H1 (cell line): Measurements from ENCODE around the gene YPEL2. TPM values are rescaled to one million over a fixed set of nuclear protein-coding genes. Genes with fewer than 3 reads are reported as not detected.

ENCODE experiments used
- CTCF ChIP-seq, 3 experiments: IDR thresholded peaks; 1 replicate in 2 of 3; 2 replicates in 1 of 3; pipeline versions ENCODE4 v1.5.1 to v1.6.1; 2011; ENCODE audit warnings: low read length in 3 of 3, mild to moderate bottlenecking in 3 of 3, inconsistent platforms in 2 of 3, low read depth in 1 of 3, moderate library complexity in 1 of 3; ENCODE audit not compliant: insufficient read depth in 1 of 3; ENCODE audit errors: control extremely low read depth in 1 of 3
- SAP30 ChIP-seq: fragments of 300-600 bp; sonication (generic); IDR thresholded peaks from 2 replicates; pipeline ENCODE4 v1.7.1; 2012; ENCODE audit warnings: low read length, moderate library complexity, mild to moderate bottlenecking, inconsistent platforms; ENCODE audit not compliant: insufficient read depth, insufficient replicate concordance
- TAF7 ChIP-seq: optimal IDR thresholded peaks from 2 replicates; pipeline ENCODE3; 2011; ENCODE audit warnings: low read depth, mild to moderate bottlenecking, inconsistent platforms, low read length, moderate library complexity, borderline replicate concordance
- polyA plus RNA-seq, 7 experiments: library from polyadenylated mRNA; depleted of rRNA in 3 of 7; stranded (reverse) in 5 of 7; unstranded in 2 of 7; fragments of >200 nt in 5 of 7; fragments of 200-250 nt in 2 of 7; gene quantifications; 1 replicate in 5 of 7; 2 replicates in 1 of 7; 4 replicates in 1 of 7; pipeline versions ENCODE4 v1.2.1 to v1.2.3, GENCODE V29; 2011 to 2013; ENCODE audit warnings: missing spikeins in 2 of 7, mixed read lengths in 2 of 7
- total RNA-seq: library from RNA; stranded (reverse); fragmentation: NEBNext Ultra II Directional; extraction: Animal tissue kit (Norgen Biotek cat#: 25700); gene quantifications from 2 replicates; pipeline ENCODE4 v1.2.1, GENCODE V29; 2021
- TF ChIP-seq, protein P1 (sequence below): fragments of 300-600 bp; sonication (generic); IDR thresholded peaks from 2 replicates; pipeline ENCODE4 v1.7.1; 2012; ENCODE audit warnings: low read length, moderate library complexity, mild to moderate bottlenecking, inconsistent platforms; ENCODE audit not compliant: insufficient replicate concordance

Gene YPEL2
- total and polyA plus RNA-seq, 2 of the 8 experiments (the other 6 are each of a cell fraction or from before 2014, with no cell fraction given): 1.6 to 3.5 TPM

- TF ChIP-seq CTCF (IDR thresholded peaks at IDR 0.05; ENCODE audit: control extremely low read depth in 1 of 3, insufficient read depth in 1 of 3, low read depth in 1 of 3, low read length in 3 of 3) (no peak), TAF7 (no peak), SAP30 (no peak)
- TF ChIP-seq, protein P1, sequence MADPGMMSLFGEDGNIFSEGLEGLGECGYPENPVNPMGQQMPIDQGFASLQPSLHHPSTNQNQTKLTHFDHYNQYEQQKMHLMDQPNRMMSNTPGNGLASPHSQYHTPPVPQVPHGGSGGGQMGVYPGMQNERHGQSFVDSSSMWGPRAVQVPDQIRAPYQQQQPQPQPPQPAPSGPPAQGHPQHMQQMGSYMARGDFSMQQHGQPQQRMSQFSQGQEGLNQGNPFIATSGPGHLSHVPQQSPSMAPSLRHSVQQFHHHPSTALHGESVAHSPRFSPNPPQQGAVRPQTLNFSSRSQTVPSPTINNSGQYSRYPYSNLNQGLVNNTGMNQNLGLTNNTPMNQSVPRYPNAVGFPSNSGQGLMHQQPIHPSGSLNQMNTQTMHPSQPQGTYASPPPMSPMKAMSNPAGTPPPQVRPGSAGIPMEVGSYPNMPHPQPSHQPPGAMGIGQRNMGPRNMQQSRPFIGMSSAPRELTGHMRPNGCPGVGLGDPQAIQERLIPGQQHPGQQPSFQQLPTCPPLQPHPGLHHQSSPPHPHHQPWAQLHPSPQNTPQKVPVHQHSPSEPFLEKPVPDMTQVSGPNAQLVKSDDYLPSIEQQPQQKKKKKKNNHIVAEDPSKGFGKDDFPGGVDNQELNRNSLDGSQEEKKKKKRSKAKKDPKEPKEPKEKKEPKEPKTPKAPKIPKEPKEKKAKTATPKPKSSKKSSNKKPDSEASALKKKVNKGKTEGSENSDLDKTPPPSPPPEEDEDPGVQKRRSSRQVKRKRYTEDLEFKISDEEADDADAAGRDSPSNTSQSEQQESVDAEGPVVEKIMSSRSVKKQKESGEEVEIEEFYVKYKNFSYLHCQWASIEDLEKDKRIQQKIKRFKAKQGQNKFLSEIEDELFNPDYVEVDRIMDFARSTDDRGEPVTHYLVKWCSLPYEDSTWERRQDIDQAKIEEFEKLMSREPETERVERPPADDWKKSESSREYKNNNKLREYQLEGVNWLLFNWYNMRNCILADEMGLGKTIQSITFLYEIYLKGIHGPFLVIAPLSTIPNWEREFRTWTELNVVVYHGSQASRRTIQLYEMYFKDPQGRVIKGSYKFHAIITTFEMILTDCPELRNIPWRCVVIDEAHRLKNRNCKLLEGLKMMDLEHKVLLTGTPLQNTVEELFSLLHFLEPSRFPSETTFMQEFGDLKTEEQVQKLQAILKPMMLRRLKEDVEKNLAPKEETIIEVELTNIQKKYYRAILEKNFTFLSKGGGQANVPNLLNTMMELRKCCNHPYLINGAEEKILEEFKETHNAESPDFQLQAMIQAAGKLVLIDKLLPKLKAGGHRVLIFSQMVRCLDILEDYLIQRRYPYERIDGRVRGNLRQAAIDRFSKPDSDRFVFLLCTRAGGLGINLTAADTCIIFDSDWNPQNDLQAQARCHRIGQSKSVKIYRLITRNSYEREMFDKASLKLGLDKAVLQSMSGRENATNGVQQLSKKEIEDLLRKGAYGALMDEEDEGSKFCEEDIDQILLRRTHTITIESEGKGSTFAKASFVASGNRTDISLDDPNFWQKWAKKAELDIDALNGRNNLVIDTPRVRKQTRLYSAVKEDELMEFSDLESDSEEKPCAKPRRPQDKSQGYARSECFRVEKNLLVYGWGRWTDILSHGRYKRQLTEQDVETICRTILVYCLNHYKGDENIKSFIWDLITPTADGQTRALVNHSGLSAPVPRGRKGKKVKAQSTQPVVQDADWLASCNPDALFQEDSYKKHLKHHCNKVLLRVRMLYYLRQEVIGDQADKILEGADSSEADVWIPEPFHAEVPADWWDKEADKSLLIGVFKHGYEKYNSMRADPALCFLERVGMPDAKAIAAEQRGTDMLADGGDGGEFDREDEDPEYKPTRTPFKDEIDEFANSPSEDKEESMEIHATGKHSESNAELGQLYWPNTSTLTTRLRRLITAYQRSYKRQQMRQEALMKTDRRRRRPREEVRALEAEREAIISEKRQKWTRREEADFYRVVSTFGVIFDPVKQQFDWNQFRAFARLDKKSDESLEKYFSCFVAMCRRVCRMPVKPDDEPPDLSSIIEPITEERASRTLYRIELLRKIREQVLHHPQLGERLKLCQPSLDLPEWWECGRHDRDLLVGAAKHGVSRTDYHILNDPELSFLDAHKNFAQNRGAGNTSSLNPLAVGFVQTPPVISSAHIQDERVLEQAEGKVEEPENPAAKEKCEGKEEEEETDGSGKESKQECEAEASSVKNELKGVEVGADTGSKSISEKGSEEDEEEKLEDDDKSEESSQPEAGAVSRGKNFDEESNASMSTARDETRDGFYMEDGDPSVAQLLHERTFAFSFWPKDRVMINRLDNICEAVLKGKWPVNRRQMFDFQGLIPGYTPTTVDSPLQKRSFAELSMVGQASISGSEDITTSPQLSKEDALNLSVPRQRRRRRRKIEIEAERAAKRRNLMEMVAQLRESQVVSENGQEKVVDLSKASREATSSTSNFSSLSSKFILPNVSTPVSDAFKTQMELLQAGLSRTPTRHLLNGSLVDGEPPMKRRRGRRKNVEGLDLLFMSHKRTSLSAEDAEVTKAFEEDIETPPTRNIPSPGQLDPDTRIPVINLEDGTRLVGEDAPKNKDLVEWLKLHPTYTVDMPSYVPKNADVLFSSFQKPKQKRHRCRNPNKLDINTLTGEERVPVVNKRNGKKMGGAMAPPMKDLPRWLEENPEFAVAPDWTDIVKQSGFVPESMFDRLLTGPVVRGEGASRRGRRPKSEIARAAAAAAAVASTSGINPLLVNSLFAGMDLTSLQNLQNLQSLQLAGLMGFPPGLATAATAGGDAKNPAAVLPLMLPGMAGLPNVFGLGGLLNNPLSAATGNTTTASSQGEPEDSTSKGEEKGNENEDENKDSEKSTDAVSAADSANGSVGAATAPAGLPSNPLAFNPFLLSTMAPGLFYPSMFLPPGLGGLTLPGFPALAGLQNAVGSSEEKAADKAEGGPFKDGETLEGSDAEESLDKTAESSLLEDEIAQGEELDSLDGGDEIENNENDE: no peak
Observed at GRCh38 chr17:59415397-59415796, 83.9 kb downstream of the YPEL2 start (continued).
